UCSD-AML1 (cell line): ENCODE measurements around the gene ZCCHC24.

Experiments
- DNase-seq: peaks from one replicate; lab custom pipeline; 2025; ENCODE audit not compliant: unreplicated experiment; lab: John Stamatoyannopoulos, UW

ZCCHC24 gene

GRCh38 chr10:79445161-79445976, at the start of gene ZCCHC24:
ZCCHC24 (minus strand) TSS chr10:79445624; CDS start chr10:79445440, 184 bp downstream.
- peak; percentile 98 for DNase-seq

DNA sequence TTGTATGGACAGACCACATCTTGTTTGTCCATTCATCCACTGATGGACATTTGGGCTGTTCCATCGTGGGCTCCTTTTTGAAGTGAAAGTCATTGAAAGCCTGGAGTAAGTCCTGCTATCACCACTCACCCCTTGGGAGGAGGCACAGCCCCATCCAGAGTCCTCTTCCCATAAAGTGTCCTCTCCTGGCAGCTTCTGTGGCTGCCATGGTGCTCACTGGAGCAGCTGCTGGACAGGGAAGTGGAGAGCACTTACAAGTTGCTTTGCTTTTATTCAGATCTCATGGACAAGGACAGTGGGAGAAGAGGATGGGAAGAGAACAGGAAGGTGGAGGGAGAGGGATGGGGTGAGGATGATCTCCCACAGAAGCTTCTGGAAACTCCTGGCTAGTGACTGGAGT, 48.4 kb upstream of the ZCCHC24 start:
- no peak for DNase-seq

- no peak for DNase-seq
Observed at GRCh38 chr10:79492839-79493238, 47.4 kb upstream of the ZCCHC24 start.

- DNase-seq: no peak
Observed at GRCh38 chr10:79492256-79492655, 46.8 kb upstream of the ZCCHC24 start.

- DNase-seq: no peak
Observed at GRCh38 chr10:79491143-79491835, 45.9 kb upstream of the ZCCHC24 start.

DNA sequence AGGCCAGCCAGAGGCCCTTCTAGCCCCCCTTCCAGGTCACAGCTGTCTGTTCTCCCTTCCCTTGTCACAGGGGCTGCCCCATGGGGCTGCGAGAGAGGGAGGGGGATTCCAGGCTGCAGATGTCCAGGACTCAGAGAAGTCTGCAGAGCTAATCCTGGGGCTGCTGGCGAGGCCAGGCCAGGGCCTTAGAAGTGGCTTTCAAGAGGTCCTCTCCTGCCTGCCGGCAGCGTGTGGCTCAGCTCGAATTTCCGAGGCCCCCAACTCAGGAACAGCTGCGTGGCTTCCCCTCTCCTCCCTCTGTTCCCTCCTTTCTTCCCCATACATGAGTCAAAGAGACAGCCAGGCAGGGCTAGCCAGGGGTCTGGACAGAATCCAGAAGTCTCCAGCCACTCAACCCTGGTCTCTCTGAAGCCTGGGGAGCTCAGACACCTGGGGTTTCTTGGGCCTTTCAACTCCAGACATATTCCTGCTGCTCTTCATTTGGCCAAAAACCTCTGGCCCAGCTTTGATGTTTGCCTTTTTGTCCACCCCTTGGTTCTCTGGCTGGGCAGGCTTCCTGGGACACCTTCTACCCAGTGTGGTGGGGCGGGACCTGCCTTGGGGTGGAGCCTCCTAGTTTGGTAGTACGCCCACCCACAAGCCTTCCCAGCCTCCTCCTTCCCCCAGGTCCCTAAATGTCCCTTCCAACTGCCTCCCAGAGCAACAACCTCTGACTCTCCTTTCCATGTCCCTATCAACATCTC, 45.1 kb upstream of the ZCCHC24 start:
- DNase-seq: no peak

DNA sequence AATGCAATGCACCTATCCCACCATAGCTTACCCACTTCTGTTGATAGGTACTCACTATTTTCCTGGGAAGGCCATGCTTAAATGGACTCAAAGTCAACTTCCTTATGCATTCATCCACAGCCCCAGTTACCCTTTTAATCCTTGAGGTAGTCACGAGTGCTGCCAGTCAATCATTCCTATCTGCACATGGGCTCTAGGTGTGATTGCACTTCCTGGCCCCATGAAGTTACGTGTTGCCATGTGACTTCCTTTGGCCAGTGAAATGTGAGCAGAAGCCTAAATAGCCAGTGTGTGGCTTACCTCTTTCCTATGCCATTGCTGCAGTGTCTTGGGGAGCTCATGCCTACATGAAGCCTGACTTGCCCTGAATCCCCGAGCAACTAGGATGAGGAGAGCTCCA, 43.4 kb upstream of the ZCCHC24 start:
- no peak for DNase-seq

GRCh38 chr10:79488336-79488735, 42.9 kb upstream of the ZCCHC24 start:
- DNase-seq: no peak

GRCh38 chr10:79487296-79488194, 42.1 kb upstream of the ZCCHC24 start:
- DNase-seq: peak; percentile 38

DNA sequence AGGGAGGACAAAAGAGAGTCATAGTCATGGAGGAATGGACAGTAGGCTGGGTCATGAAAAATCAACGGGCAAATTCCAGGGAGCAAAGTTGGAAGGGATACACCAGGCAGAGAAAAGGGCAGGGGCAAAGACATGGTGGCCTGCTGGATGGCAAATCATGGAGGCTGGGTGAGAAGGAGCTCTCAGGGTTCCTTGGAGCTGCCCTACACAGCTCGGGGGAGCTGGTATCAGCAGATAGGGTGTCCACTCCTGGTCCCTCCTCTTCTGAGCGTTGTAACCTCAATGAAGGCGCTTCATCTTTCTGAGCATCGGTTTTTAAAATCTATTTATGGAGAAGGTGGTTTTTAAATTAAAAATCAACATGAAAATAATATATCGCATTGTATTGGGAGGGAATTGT, 39.1 kb upstream of the ZCCHC24 start:
- DNase-seq: no peak

GRCh38 chr10:79483948-79484347, 38.5 kb upstream of the ZCCHC24 start:
- DNase-seq: no peak

GRCh38 chr10:79483299-79483698, 37.9 kb upstream of the ZCCHC24 start:
- DNase-seq: no peak

GRCh38 chr10:79482741-79483140, 37.3 kb upstream of the ZCCHC24 start:
- no peak for DNase-seq

DNA sequence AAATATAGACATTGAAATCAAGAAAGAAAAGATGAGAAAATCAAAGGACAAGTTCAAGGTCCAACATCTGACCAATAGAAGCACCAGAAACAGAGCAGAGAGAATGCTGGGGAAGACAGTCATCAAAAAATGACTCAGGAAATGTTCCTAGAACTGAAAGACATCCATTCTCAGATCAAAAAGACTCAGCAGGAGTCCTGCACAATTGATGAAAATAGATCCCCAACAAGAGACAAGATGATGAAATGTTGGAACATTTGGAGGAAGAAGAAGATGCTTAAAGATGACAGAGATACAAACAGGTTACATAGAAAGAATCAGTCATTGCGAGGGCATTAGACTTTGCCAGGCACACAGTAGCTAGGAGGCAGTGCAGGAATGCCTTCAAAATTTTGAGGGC, 36.9 kb upstream of the ZCCHC24 start:
- no peak for DNase-seq

DNA sequence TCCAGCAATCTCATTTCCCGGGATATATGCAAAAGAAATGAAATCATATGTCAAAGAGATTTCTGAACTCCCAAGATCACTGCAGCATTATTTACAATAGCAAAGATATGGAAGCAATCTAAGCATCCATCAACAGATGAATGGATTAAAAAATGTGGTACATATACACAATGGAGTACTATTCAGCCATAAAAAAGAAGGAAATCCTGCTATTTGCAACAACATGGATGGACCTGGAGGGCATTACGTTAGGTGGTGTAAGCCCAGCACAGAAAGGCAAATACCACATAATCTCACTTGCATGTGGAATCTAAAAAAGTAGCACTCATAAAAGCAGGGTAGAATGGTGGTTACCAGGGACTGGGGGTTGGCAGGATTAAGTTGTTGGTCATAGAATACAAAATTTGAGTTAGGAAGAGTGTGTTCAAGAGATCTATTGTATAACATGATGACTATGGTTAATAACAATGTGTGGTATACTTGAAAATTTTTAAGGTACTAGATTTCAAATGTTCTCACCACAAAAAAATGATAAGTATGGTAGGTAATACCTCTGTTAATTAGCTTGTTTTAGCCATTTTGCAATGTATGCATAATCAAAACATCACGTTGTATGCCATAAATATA, 34.0 kb upstream of the ZCCHC24 start:
- no peak for DNase-seq

- no peak for DNase-seq
Observed at GRCh38 chr10:79477456-79477855, 32.0 kb upstream of the ZCCHC24 start.

- no peak for DNase-seq
Observed at GRCh38 chr10:79476645-79477044, 31.2 kb upstream of the ZCCHC24 start.

DNA sequence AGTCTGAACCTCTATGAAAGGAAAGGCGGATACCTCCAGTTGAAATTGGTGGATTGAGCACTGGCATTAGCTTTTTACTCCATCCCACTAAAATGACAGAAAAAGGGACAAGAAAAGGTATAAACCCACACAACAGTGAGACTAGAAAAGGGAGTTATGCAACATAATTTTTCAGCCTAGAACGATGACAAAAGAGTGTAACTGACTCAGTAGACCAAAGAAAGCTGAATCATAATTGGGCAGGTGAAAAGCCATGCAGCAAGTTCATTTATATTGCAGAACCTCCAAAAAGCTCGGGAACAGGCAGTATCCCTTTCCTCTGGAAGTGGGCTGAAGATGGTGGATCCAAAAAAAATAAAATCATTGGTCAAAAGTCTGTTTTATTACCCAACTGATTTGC, 30.5 kb upstream of the ZCCHC24 start:
- no peak for DNase-seq

DNA sequence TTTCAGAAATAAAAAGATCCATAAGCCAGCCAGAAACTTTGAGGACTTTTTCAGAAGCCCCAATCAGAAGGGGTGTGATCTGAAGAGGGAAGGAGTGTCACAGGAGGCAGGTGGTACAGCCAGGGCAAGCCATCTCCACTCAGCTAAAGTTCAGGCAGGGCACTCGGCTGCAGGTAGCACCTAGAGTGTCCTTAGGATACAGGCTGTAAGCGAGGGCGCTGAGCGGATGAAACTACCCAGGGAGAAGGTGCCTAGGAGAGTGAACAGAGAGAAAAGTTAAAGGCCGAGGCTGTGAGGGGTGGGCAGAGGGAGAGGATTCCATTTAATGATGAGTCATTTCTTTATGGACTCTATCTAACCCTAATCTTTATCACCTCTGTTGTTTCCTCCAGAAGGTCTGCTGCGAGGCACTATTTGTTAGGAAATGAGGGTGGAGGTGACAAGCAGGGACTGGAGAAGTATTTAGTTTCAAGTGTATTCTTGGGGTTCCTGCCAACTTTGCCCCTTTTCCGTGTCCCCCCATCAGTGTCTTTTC, 29.8 kb upstream of the ZCCHC24 start:
- DNase-seq: no peak

DNA sequence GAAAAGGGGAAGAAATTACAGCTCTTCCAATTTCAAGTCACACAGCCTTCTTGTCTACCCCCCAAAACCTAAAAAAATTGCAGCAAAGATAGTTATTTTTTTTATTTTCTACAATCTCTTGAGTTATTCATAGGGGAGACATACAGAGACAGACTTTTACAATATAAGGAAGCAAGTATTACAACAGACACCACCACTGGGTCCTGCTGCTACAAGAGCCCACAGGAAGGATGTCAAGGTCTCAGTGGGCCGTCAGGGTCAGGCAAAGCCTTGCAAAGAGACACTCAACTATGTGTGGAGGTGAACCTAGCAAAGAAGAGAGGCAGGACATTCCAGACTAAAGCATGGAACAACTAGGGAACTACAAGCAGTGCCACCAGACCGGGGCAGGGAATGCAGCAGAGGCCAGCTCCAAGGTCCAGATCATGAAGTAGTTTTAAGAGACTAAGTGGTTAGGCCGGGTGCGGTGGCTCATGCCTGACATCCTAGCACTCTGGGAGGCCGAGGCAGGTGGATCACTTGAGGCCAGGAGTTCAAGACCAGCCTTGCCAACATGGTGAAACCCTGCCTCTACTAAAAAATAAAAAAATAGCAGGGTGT, 28.2 kb upstream of the ZCCHC24 start:
- DNase-seq: no peak
